GM18858 (cell line): Measurements from ENCODE around the gene LMO7.

Experiments
- ATAC-seq: cut with Tn5 transposase; IDR thresholded peaks from one replicate; pipeline ENCODE4 v1.9.1; 2021; ENCODE audit not compliant: unreplicated experiment

The LMO7 gene

GRCh38 chr13:75635828-75636435 lies at the start of gene LMO7:
Gene LMO7 (plus strand): TSS chr13:75636330. CDS start chr13:75636658, 328 bp downstream.
- peak; percentile 41 for ATAC-seq

GRCh38 chr13:75587679-75588078 lies 48.5 kb upstream of the LMO7 start:
- ATAC-seq, result no peak

GRCh38 chr13:75596657-75597182 lies 39.4 kb upstream of the LMO7 start:
- no peak for ATAC-seq

- ATAC-seq, result no peak
Measured at GRCh38 chr13:75600371-75600770, 35.8 kb upstream of the LMO7 start.

GRCh38 chr13:75603038-75603437 lies 33.1 kb upstream of the LMO7 start:
- no peak for ATAC-seq

- no peak for ATAC-seq
Measured at GRCh38 chr13:75607447-75607846, 28.7 kb upstream of the LMO7 start.

- ATAC-seq, result no peak
Measured at GRCh38 chr13:75610466-75610865, 25.7 kb upstream of the LMO7 start.

GRCh38 chr13:75612354-75612753 lies 23.8 kb upstream of the LMO7 start:
- no peak for ATAC-seq

- no peak for ATAC-seq
Measured at GRCh38 chr13:75617230-75617629, 18.9 kb upstream of the LMO7 start.

- no peak for ATAC-seq
Measured at GRCh38 chr13:75618308-75618707, 17.8 kb upstream of the LMO7 start.

- no peak for ATAC-seq
Measured at GRCh38 chr13:75620020-75620419, 16.1 kb upstream of the LMO7 start.

- no peak for ATAC-seq
Measured at GRCh38 chr13:75621147-75621546, 15.0 kb upstream of the LMO7 start.

- no peak for ATAC-seq
Measured at GRCh38 chr13:75628801-75629200, 7.3 kb upstream of the LMO7 start.

- ATAC-seq, result no peak
Measured at GRCh38 chr13:75633285-75633684, 2.8 kb upstream of the LMO7 start.

- no peak for ATAC-seq
Measured at GRCh38 chr13:75635101-75635827, 866 bp upstream of the LMO7 start.

- peak; percentile 37 for ATAC-seq
Measured at GRCh38 chr13:75636436-75637180, 478 bp downstream of the LMO7 start.

- ATAC-seq, result no peak
Measured at GRCh38 chr13:75637181-75637750, 1.1 kb downstream of the LMO7 start.

GRCh38 chr13:75639454-75639853 lies 3.3 kb downstream of the LMO7 start:
- ATAC-seq, result no peak

- no peak for ATAC-seq
Measured at GRCh38 chr13:75641026-75641425, 4.9 kb downstream of the LMO7 start.

GRCh38 chr13:75643182-75643581 lies 7.1 kb downstream of the LMO7 start:
- no peak for ATAC-seq

- ATAC-seq, result no peak
Measured at GRCh38 chr13:75643693-75644092, 7.6 kb downstream of the LMO7 start.
